Uterus (tissue), 2 donors: ENCODE measurements around the gene DKK3.

Source experiments
- CTCF ChIP-seq, 4 experiments: fragments of 200-600 bp in 2 of 4; fragments of 450-650 bp in 2 of 4; sonication (generic) in 2 of 4; IDR thresholded peaks; one replicate each; pipeline ENCODE4 v1.5.1; 2016 to 2019; ENCODE audit warnings: antibody characterized with exemption in 4 of 4, mild to moderate bottlenecking in 2 of 4, moderate library complexity in 1 of 4
- POLR2A ChIP-seq, 2 donors: fragments of 450-650 bp; IDR thresholded peaks; one replicate each; pipeline ENCODE4 v1.6.1; 2016; ENCODE audit warnings: antibody characterized with exemption in 2 of 2, mild to moderate bottlenecking in 1 of 2, moderate library complexity in 1 of 2

- TF ChIP-seq CTCF (IDR thresholded peaks at IDR 0.05) (no peak), POLR2A (IDR thresholded peaks at IDR 0.05) (no peak)
Observed at GRCh38 chr11:12056119-12056518, 47.7 kb upstream of the DKK3 start.
